Adipocyte (in vitro differentiated cells): Measurements from ENCODE around the gene EXOG.

ENCODE experiments used
- DNase-seq: peaks from one replicate; pipeline ENCODE4 v3.0.0-alpha.2; 2015; ENCODE audit warnings: low read depth
- H3K27me3 ChIP-seq: replicated peaks from 2 replicates; pipeline ENCODE4 v1.7.0; 2013; ENCODE audit warnings: mild to moderate bottlenecking, low read length, moderate library complexity; ENCODE audit not compliant: control insufficient read depth, insufficient read depth
- H3K36me3 ChIP-seq: 2 replicates; pipeline ENCODE4 v1.7.0; 2013; ENCODE audit warnings: low read length, mild to moderate bottlenecking, moderate library complexity; ENCODE audit not compliant: control insufficient read depth, insufficient read depth, severe bottlenecking
- H3K4me1 ChIP-seq: 2 replicates; pipeline ENCODE4 v1.7.0; 2013; ENCODE audit warnings: mild to moderate bottlenecking, low read length, moderate library complexity; ENCODE audit not compliant: control insufficient read depth, insufficient read depth
- H3K4me3 ChIP-seq: 2 replicates; pipeline ENCODE4 v1.7.0; 2013; ENCODE audit warnings: mild to moderate bottlenecking, low read length, moderate library complexity
- H3K9ac ChIP-seq: 2 replicates; pipeline ENCODE4 v1.7.0; 2013; ENCODE audit warnings: mild to moderate bottlenecking, low read length, moderate library complexity
- H3K9me3 ChIP-seq: 2 replicates; pipeline ENCODE4 v1.7.0; 2013; ENCODE audit warnings: mild to moderate bottlenecking, low read length, moderate library complexity; ENCODE audit not compliant: control insufficient read depth

EXOG gene

GRCh38 chr3:38458796-38459498 is 37.2 kb upstream of the EXOG start:
- no peak overlapping the region for H3K4me3 ChIP-seq
- H3K4me1 ChIP-seq, result peaks cover 26% of the 10 kb centered on the region
- H3K27me3 ChIP-seq, result no peaks in the 10 kb centered on the region
- no peaks in the 10 kb centered on the region for H3K36me3 ChIP-seq
- DNase-seq, result peak; percentile 79
- no peak overlapping the region for H3K9ac ChIP-seq
- H3K9me3 ChIP-seq, result no peaks in the 10 kb centered on the region

DNA sequence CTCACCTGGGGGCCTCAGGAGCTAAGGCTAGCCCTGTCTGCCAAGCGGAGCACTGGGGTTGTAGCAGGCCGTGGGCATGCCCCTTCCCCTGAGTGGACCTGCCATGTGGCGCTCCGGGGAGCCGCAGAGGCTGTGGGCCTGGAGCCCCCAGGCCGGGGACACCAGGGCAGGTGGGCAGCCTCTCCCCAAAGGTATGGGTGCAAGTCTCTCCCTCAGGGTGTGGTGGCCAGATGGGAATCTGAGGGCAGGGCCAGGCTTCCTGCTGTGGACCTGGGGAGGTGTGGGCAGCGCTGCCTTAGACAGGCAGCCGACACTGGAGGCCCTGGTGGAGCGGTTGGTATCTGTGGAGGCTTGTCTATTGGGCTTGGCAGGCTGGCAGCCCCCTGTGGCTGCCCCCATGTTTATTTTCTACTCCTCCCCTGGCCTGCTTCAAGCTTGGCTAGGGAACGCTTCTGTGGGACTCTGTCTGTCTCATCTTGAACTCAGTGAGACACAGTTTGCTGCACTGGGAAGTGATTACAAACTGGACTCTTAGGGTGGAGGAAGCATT is 36.6 kb upstream of the EXOG start:
- Histone ChIP-seq H3K4me3 (no peak overlapping the region), H3K4me1 (peaks cover 23% of the 10 kb centered on the region)
- DNase-seq, result no peak

DNA sequence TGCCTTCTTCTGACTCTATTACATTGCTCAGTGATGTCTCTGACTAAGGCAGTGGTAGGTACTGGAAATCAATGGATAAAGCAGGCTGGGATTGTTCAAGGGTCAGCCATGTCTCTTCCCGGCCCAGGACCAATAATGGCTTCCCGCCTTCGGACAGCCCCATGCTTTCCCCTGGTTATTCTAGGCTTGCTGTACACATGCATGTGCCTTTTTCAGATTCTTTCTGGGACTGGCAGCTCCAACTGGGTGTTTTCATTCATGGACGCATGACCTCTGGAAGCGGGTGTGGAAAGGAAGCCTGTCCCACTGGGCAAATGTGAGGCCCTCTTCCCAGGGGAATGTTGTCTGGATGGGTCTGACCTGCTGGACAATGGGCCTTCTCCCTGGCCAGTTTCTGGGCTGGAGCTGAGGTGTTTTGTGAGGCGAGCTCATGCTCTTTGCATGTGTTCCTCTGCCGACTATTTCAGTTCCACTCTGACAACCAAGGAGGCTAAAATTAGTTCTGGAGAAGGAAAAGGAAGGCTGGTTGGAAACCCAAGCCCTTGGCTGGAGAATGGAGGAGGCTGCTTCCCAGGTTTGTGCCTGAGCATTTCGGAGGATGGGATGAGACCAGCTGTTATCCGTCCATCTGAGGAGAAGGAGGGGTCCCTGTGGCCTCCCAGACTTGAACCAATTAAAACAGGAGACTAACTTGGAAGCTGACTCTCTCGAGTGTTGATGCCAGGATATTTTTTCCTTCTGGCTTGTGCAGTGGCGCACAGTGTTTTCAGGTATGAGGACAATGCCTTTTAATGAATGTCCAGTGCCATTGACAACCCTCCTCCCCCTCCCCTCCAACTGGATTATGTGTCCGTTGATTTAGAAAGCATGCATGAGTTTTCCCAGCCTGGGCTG is 35.5 kb upstream of the EXOG start:
- no peak for DNase-seq
- H3K27me3 ChIP-seq, result no peaks in the 10 kb centered on the region
- H3K4me3 ChIP-seq, result no peak overlapping the region
- peaks cover 2% of the 10 kb centered on the region for H3K9me3 ChIP-seq
- H3K36me3 ChIP-seq, result no peaks in the 10 kb centered on the region
- no peak overlapping the region for H3K9ac ChIP-seq
- peaks cover 15% of the 10 kb centered on the region for H3K4me1 ChIP-seq

More for the DNA sequence above, 36.6 kb upstream of the EXOG start:
- no peaks in the 10 kb centered on the region for H3K36me3 ChIP-seq
- no peaks in the 10 kb centered on the region for H3K27me3 ChIP-seq
- no peaks in the 10 kb centered on the region for H3K9me3 ChIP-seq
- no peak overlapping the region for H3K9ac ChIP-seq

DNA sequence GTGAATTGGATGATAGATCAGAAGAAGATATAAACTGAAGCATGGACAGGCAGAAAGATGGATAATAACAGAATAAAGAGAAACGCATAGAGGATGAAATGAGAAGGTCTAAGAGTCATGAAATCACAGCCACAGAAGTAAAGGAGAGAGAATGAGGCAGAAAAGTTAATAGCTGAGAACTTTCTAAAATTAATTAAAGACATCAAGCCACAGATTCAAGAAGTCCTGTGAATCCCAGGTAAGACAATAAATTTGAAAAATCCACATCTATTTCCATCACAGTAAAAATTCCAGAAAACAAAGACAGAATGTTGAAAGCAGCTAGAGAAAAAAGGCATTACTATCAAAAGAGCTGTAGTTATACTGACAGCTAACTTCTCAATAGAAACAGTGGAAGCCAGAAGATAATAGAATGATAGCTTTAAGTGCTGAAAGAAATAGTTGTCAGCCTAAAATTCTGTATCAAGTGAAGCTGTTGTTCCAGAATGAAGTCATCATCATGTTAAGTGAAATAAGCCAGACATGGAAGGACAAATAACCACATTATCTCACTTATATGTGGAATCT is 30.5 kb upstream of the EXOG start:
- Histone ChIP-seq H3K9me3 (peaks cover 22% of the 10 kb centered on the region), H3K4me3 (no peak overlapping the region)

GRCh38 chr3:38468765-38469164 is 27.4 kb upstream of the EXOG start:
- no peaks in the 10 kb centered on the region for H3K27me3 ChIP-seq
- H3K4me3 ChIP-seq, result no peak overlapping the region
- no peaks in the 10 kb centered on the region for H3K4me1 ChIP-seq
- DNase-seq, result no peak
- H3K9ac ChIP-seq, result no peak overlapping the region
- H3K9me3 ChIP-seq, result peaks cover 29% of the 10 kb centered on the region
- no peaks in the 10 kb centered on the region for H3K36me3 ChIP-seq

More for the DNA sequence above, 30.5 kb upstream of the EXOG start:
- no peaks in the 10 kb centered on the region for H3K4me1 ChIP-seq
- no peaks in the 10 kb centered on the region for H3K27me3 ChIP-seq
- no peak overlapping the region for H3K9ac ChIP-seq
- H3K36me3 ChIP-seq, result no peaks in the 10 kb centered on the region
- no peak for DNase-seq

DNA sequence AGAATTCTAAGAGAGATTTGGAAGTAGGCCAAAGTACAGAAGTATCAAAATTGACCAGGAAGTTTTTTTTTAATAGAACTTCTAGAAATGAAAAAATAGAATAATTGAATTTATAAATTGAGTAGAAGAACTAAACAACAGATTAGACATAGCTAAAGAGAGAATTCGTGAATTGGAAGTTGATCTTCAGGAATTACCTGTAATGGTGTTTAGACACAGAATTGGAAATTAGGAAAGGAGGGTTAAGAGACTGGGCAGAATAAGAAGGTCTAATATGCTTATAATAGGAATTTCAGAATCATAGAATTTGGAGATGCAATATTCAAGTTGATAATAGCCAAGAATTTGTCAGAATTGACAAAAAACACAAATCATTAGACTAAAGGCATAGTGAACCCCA is 26.3 kb upstream of the EXOG start:
- Histone ChIP-seq H3K4me1 (no peaks in the 10 kb centered on the region), H3K9ac (no peak overlapping the region), H3K36me3 (no peaks in the 10 kb centered on the region), H3K9me3 (peaks cover 29% of the 10 kb centered on the region), H3K4me3 (peak overlapping the region; percentile 58), H3K27me3 (no peaks in the 10 kb centered on the region)
- DNase-seq, result no peak

DNA sequence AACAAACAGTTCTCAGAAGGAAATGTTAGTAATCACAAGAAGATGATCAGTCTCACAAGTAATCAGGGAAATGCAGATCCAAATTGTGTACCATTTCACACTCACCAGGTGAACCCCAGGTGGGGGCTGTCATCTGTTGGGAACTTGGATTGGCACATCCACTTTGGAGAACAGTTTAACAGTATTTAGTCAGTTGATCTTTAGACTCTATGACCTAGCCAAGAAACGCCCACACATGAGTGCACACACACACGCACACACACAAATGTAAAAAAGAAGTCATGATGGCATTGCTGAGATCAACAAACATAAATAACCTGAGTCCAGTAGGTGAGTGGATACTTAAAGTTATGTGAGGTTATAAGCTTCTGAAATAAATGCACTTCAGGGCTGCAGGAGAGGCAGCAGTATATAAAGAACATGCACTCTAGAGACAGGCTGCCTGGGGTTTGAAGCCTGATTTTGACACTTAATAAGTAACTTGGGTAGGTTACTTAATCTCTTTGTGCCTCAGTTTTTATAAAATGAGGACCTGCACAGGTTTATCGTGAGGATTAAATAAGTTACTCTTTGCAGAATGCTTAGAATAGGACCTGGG is 24.8 kb upstream of the EXOG start:
- DNase-seq, result no peak
- H3K27me3 ChIP-seq, result no peaks in the 10 kb centered on the region
- H3K4me1 ChIP-seq, result no peaks in the 10 kb centered on the region
- H3K4me3 ChIP-seq, result no peak overlapping the region
- H3K9me3 ChIP-seq, result peaks cover 23% of the 10 kb centered on the region
- H3K9ac ChIP-seq, result no peak overlapping the region
- H3K36me3 ChIP-seq, result no peaks in the 10 kb centered on the region

- Histone ChIP-seq H3K36me3 (no peaks in the 10 kb centered on the region), H3K4me1 (no peaks in the 10 kb centered on the region), H3K9me3 (peaks cover 23% of the 10 kb centered on the region), H3K4me3 (no peak overlapping the region), H3K9ac (no peak overlapping the region), H3K27me3 (no peaks in the 10 kb centered on the region)
- no peak for DNase-seq
Observed at GRCh38 chr3:38472342-38472741, 23.8 kb upstream of the EXOG start.

DNA sequence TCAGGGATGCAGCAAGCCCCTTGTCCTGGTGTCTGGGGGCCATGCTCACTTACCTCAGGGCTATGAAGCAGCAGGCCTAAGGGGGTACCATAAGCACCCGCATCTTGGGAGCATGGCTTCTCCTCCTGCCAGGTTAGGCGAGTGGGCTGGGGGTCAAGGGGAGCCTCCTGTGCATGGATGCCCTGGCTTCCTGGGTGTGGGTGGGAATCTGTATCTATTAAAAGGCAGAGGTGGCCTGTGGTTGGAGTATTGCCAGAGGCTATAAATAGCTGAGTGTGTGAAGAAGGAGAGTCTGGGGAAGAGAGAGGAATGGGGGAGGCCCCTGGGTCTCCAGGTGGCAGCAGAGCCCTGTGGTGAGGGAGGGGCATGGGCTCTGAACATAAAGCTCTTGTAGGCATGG is 22.9 kb upstream of the EXOG start:
- Histone ChIP-seq H3K27me3 (no peaks in the 10 kb centered on the region), H3K4me1 (no peaks in the 10 kb centered on the region), H3K9ac (no peak overlapping the region), H3K9me3 (peaks cover 23% of the 10 kb centered on the region), H3K36me3 (no peaks in the 10 kb centered on the region), H3K4me3 (no peak overlapping the region)
- no peak for DNase-seq

- Histone ChIP-seq H3K4me3 (no peak overlapping the region), H3K36me3 (no peaks in the 10 kb centered on the region), H3K9ac (no peak overlapping the region), H3K4me1 (no peaks in the 10 kb centered on the region), H3K9me3 (peaks cover 12% of the 10 kb centered on the region), H3K27me3 (no peaks in the 10 kb centered on the region)
- DNase-seq, result no peak
Observed at GRCh38 chr3:38474928-38475605, 21.1 kb upstream of the EXOG start.
